ENCODE data around the gene ERICH4.
"Not testable (repeated sequence)": the region's sequence is repeated elsewhere in the genome, so short reads cannot be mapped to it uniquely, and the experiment has no call there.

ERICH4 gene

GRCh38 chr19:41415154-41415571 is 27.8 kb upstream of the ERICH4 start:
- peak; percentile 37 for DNase-seq

GRCh38 chr19:41416194-41416674 is 26.7 kb upstream of the ERICH4 start:
- DNase-seq, result no peak

- DNase-seq, result no peak
Measured at GRCh38 chr19:41420101-41420880, 22.7 kb upstream of the ERICH4 start.

GRCh38 chr19:41421314-41421713 is 21.6 kb upstream of the ERICH4 start:
- DNase-seq, result peak; percentile 42

- no peak for DNase-seq
Measured at GRCh38 chr19:41421973-41422372, 21.0 kb upstream of the ERICH4 start.

GRCh38 chr19:41422456-41422855 is 20.5 kb upstream of the ERICH4 start:
- no peak for DNase-seq

GRCh38 chr19:41422955-41423354 is 20.0 kb upstream of the ERICH4 start:
- DNase-seq, result no peak

GRCh38 chr19:41424335-41425173 is 18.4 kb upstream of the ERICH4 start:
- DNase-seq, result no peak

- no peak for DNase-seq
Measured at GRCh38 chr19:41425174-41426115, 17.5 kb upstream of the ERICH4 start.

- no peak for DNase-seq
Measured at GRCh38 chr19:41426116-41426841, 16.7 kb upstream of the ERICH4 start.

GRCh38 chr19:41426952-41427646 is 15.9 kb upstream of the ERICH4 start, which contains the start of gene B3GNT8:
Gene B3GNT8, minus strand, starts transcription at chr19:41427374. Its CDS starts 596 bp downstream, at chr19:41426778.
- DNase-seq, result peak; percentile 55

- no peak for DNase-seq
Measured at GRCh38 chr19:41427647-41428480, 15.1 kb upstream of the ERICH4 start.

- no peak for DNase-seq
Measured at GRCh38 chr19:41428481-41428859, 14.5 kb upstream of the ERICH4 start.

- peak; percentile 37 for DNase-seq
Measured at GRCh38 chr19:41430922-41431321, 12.0 kb upstream of the ERICH4 start.

- no peak for DNase-seq
Measured at GRCh38 chr19:41431426-41432386, 11.2 kb upstream of the ERICH4 start.

GRCh38 chr19:41433171-41433570 is 9.8 kb upstream of the ERICH4 start:
- no peak for DNase-seq

- no peak for DNase-seq
Measured at GRCh38 chr19:41434450-41434849, 8.5 kb upstream of the ERICH4 start.

- DNase-seq, result not testable (repeated sequence)
Measured at GRCh38 chr19:41435376-41435775, 7.6 kb upstream of the ERICH4 start.
